HUES64 (cell line): ENCODE results near the gene NT5C3B.
A peak's percentile ranks its signal among the peaks of the same experiment; 100 is the strongest.

Experiments used
- H3K27ac ChIP-seq: 2 replicates; pipeline ENCODE4 v1.7.0; 2013; ENCODE audit warnings: low read depth, low read length, inconsistent platforms
- H3K27me3 ChIP-seq: 2 replicates; pipeline ENCODE4 v1.6.1; 2013; ENCODE audit warnings: mild to moderate bottlenecking, low read length; ENCODE audit not compliant: insufficient read depth
- H3K36me3 ChIP-seq: 2 replicates; pipeline ENCODE4 v1.6.1; 2013; ENCODE audit warnings: mild to moderate bottlenecking, low read length; ENCODE audit not compliant: insufficient read depth
- H3K4me1 ChIP-seq: 2 replicates; pipeline ENCODE4 v1.6.1; 2013; ENCODE audit warnings: mild to moderate bottlenecking, low read length, moderate library complexity; ENCODE audit not compliant: insufficient read depth
- H3K4me3 ChIP-seq: 2 replicates; pipeline ENCODE4 v1.5.1; 2013; ENCODE audit warnings: mild to moderate bottlenecking, low read length, moderate library complexity
- H3K9ac ChIP-seq: 2 replicates; pipeline ENCODE4 v1.6.1; 2013; ENCODE audit warnings: mild to moderate bottlenecking, low read depth, low read length
- H3K9me3 ChIP-seq: 2 replicates; pipeline ENCODE4 v1.6.1; 2013; ENCODE audit warnings: low read depth, low read length; ENCODE audit not compliant: insufficient read depth
- WGBS: fragments of 150-250, 120-280 bp; methylation state at CpG from one replicate; pipeline ENCODE4 v1.1.7; 2013; ENCODE audit warnings: missing lambda C conversion rate; 5-methylcytosine and 5-hydroxymethylcytosine counted together

NT5C3B gene

GRCh38 chr17:41806685-41807445 lies 29.2 kb downstream of the NT5C3B start:
- Histone ChIP-seq H3K36me3 (peaks cover 25% of the 10 kb centered on the region), H3K27me3 (peaks cover 9% of the 10 kb centered on the region; the same call in 1 of the 2 replicates), H3K4me3 (no peak overlapping the region), H3K9me3 (no peaks in the 10 kb centered on the region), H3K4me1 (no peaks in the 10 kb centered on the region; the same call in 1 of the 2 replicates), H3K27ac (no peak overlapping the region), H3K9ac (no peak overlapping the region)
- 94% methylated on average over 8 of the region's 8 CpGs for WGBS

- H3K27me3 ChIP-seq: no peaks in the 10 kb centered on the region
- 83% methylated on average over 24 of the region's 24 CpGs for WGBS
- no peaks in the 10 kb centered on the region for H3K9me3 ChIP-seq
- no peak overlapping the region for H3K4me3 ChIP-seq
- peaks cover 7% of the 10 kb centered on the region for H3K4me1 ChIP-seq
- H3K9ac ChIP-seq: no peak overlapping the region
- H3K36me3 ChIP-seq: peaks cover 17% of the 10 kb centered on the region
- H3K27ac ChIP-seq: no peak overlapping the region
Observed at GRCh38 chr17:41803049-41804020, 32.7 kb downstream of the NT5C3B start.

GRCh38 chr17:41801374-41802271 lies 34.4 kb downstream of the NT5C3B start:
- peak overlapping the region; percentile 28 for H3K4me3 ChIP-seq

GRCh38 chr17:41800601-41801373 lies 35.2 kb downstream of the NT5C3B start:
- peak overlapping the region; percentile 51; the same call in 1 of the 2 replicates for H3K27ac ChIP-seq
- H3K27me3 ChIP-seq: no peaks in the 10 kb centered on the region; the same call in 1 of the 2 replicates
- peaks cover 2% of the 10 kb centered on the region; the same call in 1 of the 2 replicates for H3K36me3 ChIP-seq
- 25% methylated on average over 17 of the region's 18 CpGs for WGBS
- no peak overlapping the region for H3K9ac ChIP-seq
- H3K4me3 ChIP-seq: peak overlapping the region; percentile 28; the same call in 1 of the 2 replicates
- H3K4me1 ChIP-seq: peaks cover 7% of the 10 kb centered on the region
- H3K9me3 ChIP-seq: no peaks in the 10 kb centered on the region

More at GRCh38 chr17:41801374-41802271, 34.4 kb downstream of the NT5C3B start:
- Histone ChIP-seq H3K9me3 (no peaks in the 10 kb centered on the region), H3K27me3 (no peaks in the 10 kb centered on the region), H3K9ac (no peak overlapping the region), H3K27ac (peak overlapping the region; percentile 51; the same call in 1 of the 2 replicates), H3K36me3 (peaks cover 7% of the 10 kb centered on the region; the same call in 1 of the 2 replicates), H3K4me1 (peaks cover 7% of the 10 kb centered on the region)
- 19% methylated on average over 14 of the region's 14 CpGs for WGBS

- Histone ChIP-seq H3K27ac (no peak overlapping the region), H3K4me3 (no peak overlapping the region), H3K9me3 (no peaks in the 10 kb centered on the region), H3K4me1 (peaks cover 11% of the 10 kb centered on the region), H3K27me3 (peaks cover 4% of the 10 kb centered on the region), H3K36me3 (no peaks in the 10 kb centered on the region), H3K9ac (no peak overlapping the region)
- 90% methylated on average over 8 of the region's 8 CpGs for WGBS
Observed at GRCh38 chr17:41799366-41799765, 36.7 kb downstream of the NT5C3B start.

GRCh38 chr17:41797377-41797776 lies 38.7 kb downstream of the NT5C3B start:
- Histone ChIP-seq H3K27me3 (peaks cover 17% of the 10 kb centered on the region), H3K9me3 (no peaks in the 10 kb centered on the region), H3K9ac (no peak overlapping the region), H3K4me1 (peaks cover 29% of the 10 kb centered on the region), H3K4me3 (no peak overlapping the region), H3K36me3 (no peaks in the 10 kb centered on the region), H3K27ac (no peak overlapping the region)
- 89% methylated on average over 2 of the region's 3 CpGs for WGBS

GRCh38 chr17:41796121-41796895 lies 39.7 kb downstream of the NT5C3B start:
- H3K9me3 ChIP-seq: no peaks in the 10 kb centered on the region

GRCh38 chr17:41794540-41794975 lies 41.5 kb downstream of the NT5C3B start:
- H3K27ac ChIP-seq: no peak overlapping the region
- no peak overlapping the region for H3K9ac ChIP-seq
- WGBS: 79% methylated on average over 5 of the region's 5 CpGs
- peaks cover 21% of the 10 kb centered on the region for H3K4me1 ChIP-seq
- H3K27me3 ChIP-seq: peaks cover 24% of the 10 kb centered on the region
- no peaks in the 10 kb centered on the region for H3K9me3 ChIP-seq
- no peak overlapping the region for H3K4me3 ChIP-seq
- no peaks in the 10 kb centered on the region for H3K36me3 ChIP-seq

More at GRCh38 chr17:41796121-41796895, 39.7 kb downstream of the NT5C3B start:
- Histone ChIP-seq H3K4me1 (peaks cover 27% of the 10 kb centered on the region), H3K4me3 (no peak overlapping the region), H3K9ac (no peak overlapping the region), H3K36me3 (no peaks in the 10 kb centered on the region), H3K27ac (no peak overlapping the region), H3K27me3 (peaks cover 24% of the 10 kb centered on the region)
- 92% methylated on average over 10 of the region's 10 CpGs for WGBS

- Histone ChIP-seq H3K4me3 (peak overlapping the region; percentile 40), H3K4me1 (peaks cover 21% of the 10 kb centered on the region), H3K9ac (no peak overlapping the region), H3K36me3 (no peaks in the 10 kb centered on the region), H3K27ac (peak overlapping the region; percentile 33; the same call in 1 of the 2 replicates), H3K9me3 (no peaks in the 10 kb centered on the region), H3K27me3 (peaks cover 24% of the 10 kb centered on the region)
- 16% methylated on average over 12 of the region's 14 CpGs for WGBS
Observed at GRCh38 chr17:41793784-41794539, 42.1 kb downstream of the NT5C3B start.
